Immature natural killer cell (primary cell): Measurements from ENCODE around the gene NLRC5. TPM values are rescaled to one million over a fixed set of nuclear protein-coding genes. Genes with fewer than 3 reads are reported as not detected.
A peak's percentile ranks its signal among the peaks of the same experiment; 100 is the strongest.

Source experiments
- DNase-seq, 3 donors: peaks; one replicate each; pipeline ENCODE4 v3.0.0; 2022; ENCODE audit warnings: mixed read lengths in 1 of 3
- H3K27ac Mint-ChIP-seq, 6 donors: one replicate each; pipeline ENCODE4 v1.8.0; 2020; ENCODE audit warnings: mixed read lengths in 6 of 6, mild to moderate bottlenecking in 5 of 6, inconsistent platforms in 4 of 6, moderate library complexity in 3 of 6
- H3K27me3 Mint-ChIP-seq, 3 donors: one replicate each; pipeline ENCODE4 v1.8.0; 2020 to 2021; ENCODE audit warnings: low read depth in 3 of 3, mild to moderate bottlenecking in 3 of 3, mixed read lengths in 3 of 3, moderate library complexity in 3 of 3, inconsistent platforms in 1 of 3
- H3K36me3 Mint-ChIP-seq, 3 donors: one replicate each; pipeline ENCODE4 v1.8.0; 2020; ENCODE audit warnings: mixed read lengths in 3 of 3, inconsistent platforms in 2 of 3, mild to moderate bottlenecking in 2 of 3
- H3K4me1 Mint-ChIP-seq, 2 donors: one replicate each; pipeline ENCODE4 v1.8.0; 2020; ENCODE audit warnings: inconsistent platforms in 2 of 2, mild to moderate bottlenecking in 2 of 2, mixed read lengths in 2 of 2, moderate library complexity in 1 of 2
- H3K4me3 Mint-ChIP-seq, 5 donors: one replicate each; pipeline ENCODE4 v1.8.0; 2020; ENCODE audit warnings: mild to moderate bottlenecking in 5 of 5, mixed read lengths in 5 of 5, inconsistent platforms in 3 of 5, moderate library complexity in 3 of 5
- H3K9me3 Mint-ChIP-seq, 6 donors: one replicate each; pipeline ENCODE4 v1.8.0; 2020; ENCODE audit warnings: mild to moderate bottlenecking in 6 of 6, mixed read lengths in 6 of 6, inconsistent platforms in 4 of 6, moderate library complexity in 3 of 6
- polyA plus RNA-seq, 3 donors: library from polyadenylated mRNA; unstranded; fragments of 300-500 nt; fragmentation: Illumina TruSeq; gene quantifications; one replicate each; pipeline ENCODE4 v1.2.3, GENCODE V29; 2021

Gene NLRC5
- polyA plus RNA-seq, 3 donors from 2014 or later = 18.2 to 151 (median 32.8) TPM

DNA sequence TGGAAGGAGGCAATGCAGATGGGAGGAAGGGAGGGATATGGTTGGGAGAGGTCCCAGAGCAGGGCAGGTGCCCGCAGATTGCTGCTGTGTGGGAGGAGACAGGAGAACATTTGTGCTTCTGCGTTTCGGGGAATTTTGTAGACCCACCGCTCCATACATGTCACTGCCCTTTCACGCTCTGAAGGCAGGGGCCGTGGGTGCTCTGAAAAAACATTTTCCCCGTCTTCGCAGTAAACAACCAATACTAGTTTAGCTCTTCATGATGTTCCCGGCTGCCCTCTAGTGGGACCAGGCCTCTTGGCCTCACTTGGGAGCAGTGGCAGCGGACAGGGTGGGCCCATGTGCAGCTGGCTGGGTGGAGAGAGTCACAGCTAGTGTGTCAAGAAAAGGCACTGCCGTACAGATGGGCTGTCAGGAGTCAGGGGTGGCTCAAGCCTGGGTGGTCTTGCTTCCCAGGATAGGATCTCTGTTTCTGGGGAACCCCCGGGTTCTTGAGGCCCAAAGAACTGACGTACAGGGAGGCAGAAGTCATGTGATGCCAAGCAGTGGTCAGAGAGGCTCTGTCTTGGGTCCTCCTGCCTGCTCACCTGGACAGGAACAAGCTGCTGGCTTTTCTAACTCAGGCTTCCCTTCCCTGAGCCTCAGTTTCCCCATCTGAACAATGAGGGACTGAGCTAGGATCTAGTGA lies 56.5 kb downstream of the NLRC5 start:
- peaks cover 0 to 13% (median 12%) of the 10 kb centered on the region in 3 donors for H3K27me3 Mint-ChIP-seq
- peaks cover 21 to 40% (median 24%) of the 10 kb centered on the region in 3 donors for H3K36me3 Mint-ChIP-seq
- DNase-seq = peak; percentile 28 to 36 (median 32)
- H3K27ac Mint-ChIP-seq = peak overlapping the region; percentile 59 to 85 (median 80)
- peaks cover 39 to 46% of the 10 kb centered on the region in 2 donors for H3K4me1 Mint-ChIP-seq
- no peaks in the 10 kb centered on the region for H3K9me3 Mint-ChIP-seq
- H3K4me3 Mint-ChIP-seq = peak overlapping the region in 2 of 5 donors; percentile 24 to 51

DNA sequence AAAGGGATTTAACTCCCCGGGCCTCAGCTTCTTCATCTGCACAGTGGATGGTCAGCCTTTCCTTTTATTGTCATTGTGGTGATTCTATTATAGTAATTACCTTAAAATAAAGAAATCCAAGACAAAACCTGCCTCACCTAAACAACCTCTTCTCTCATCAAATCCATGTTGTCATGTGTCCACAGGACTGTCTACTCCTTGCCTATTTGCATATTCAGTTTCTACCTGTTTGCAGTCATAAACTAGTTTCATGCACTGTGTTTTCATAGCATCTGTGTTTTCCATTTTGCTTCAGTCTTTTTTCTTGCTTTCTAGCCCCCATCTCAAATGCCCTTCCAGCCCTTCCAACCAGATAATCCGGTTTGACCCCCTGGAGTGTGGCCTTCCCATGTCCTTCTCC lies 58.7 kb downstream of the NLRC5 start:
- H3K4me3 Mint-ChIP-seq = no peak overlapping the region
- peaks cover 2 to 4% (median 2%) of the 10 kb centered on the region in 3 donors for H3K27me3 Mint-ChIP-seq

DNA sequence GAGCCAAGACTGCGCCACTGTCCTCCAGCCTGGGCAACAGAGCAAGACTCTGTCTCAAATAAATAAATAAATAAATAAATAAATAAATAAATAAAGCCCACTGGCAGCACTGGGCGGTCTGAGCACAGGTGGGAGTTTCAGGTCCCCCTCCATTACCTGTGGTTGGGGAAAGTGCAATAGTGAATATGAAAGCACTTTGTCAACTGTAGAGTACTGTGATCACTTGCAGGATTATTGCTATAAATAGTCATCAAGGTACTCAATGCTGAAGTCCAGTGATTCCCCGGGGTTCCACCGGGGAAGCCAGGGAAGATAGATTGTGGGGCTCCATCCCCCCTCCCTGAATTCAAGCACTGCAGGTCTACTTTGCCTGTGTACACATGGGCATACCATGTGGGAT lies 60.3 kb downstream of the NLRC5 start:
- no peaks in the 10 kb centered on the region for H3K9me3 Mint-ChIP-seq
- H3K4me1 Mint-ChIP-seq = peaks cover 13 to 14% of the 10 kb centered on the region in 2 donors
- peaks cover 19 to 46% (median 24%) of the 10 kb centered on the region in 3 donors for H3K36me3 Mint-ChIP-seq
- no peak overlapping the region for H3K4me3 Mint-ChIP-seq
- DNase-seq = no peak
- peaks cover 0 to 2% (median 2%) of the 10 kb centered on the region in 3 donors for H3K27me3 Mint-ChIP-seq
- H3K27ac Mint-ChIP-seq = peak overlapping the region in 1 of 6 donors; percentile 58

More for the DNA sequence above, 58.7 kb downstream of the NLRC5 start:
- Mint-ChIP-seq H3K36me3 (peaks cover 22 to 40% (median 23%) of the 10 kb centered on the region in 3 donors), H3K4me1 (peaks cover 19 to 23% of the 10 kb centered on the region in 2 donors), H3K27ac (peak overlapping the region in 5 of 6 donors; percentile 15 to 73 (median 56)), H3K9me3 (no peaks in the 10 kb centered on the region)
- DNase-seq = no peak

DNA sequence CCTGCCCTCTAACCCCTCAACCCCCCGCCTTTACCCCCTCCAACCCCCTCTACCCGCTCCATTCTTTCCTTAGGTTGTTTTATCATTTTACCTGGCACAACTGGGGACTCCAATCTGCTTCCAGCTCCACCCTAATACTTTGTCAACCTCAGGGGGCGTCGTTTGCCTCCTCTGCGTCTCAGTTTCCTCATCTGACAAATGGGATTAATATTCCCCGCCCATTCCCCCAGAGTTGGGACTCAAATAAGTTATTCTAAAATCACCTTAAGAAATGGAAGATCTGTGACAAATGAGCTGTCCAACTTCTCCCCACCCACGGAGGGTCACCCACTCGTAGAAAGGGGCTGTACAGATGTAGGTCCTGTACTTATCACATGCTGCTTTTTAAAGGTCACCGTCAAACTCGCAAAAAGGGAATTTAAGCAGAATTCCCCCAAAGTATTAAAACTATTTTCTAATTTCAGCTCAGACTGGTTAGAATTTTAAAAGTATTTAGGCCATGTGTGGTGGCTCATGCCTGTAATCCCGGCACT lies 62.4 kb downstream of the NLRC5 start:
- no peak overlapping the region for H3K4me3 Mint-ChIP-seq
- DNase-seq = no peak
- H3K4me1 Mint-ChIP-seq = peaks cover 3 to 4% of the 10 kb centered on the region in 2 donors
- H3K27me3 Mint-ChIP-seq = peaks cover 0 to 2% (median 2%) of the 10 kb centered on the region in 3 donors
- H3K9me3 Mint-ChIP-seq = no peaks in the 10 kb centered on the region
- peaks cover 19 to 41% (median 21%) of the 10 kb centered on the region in 3 donors for H3K36me3 Mint-ChIP-seq
- H3K27ac Mint-ChIP-seq = no peak overlapping the region

DNA sequence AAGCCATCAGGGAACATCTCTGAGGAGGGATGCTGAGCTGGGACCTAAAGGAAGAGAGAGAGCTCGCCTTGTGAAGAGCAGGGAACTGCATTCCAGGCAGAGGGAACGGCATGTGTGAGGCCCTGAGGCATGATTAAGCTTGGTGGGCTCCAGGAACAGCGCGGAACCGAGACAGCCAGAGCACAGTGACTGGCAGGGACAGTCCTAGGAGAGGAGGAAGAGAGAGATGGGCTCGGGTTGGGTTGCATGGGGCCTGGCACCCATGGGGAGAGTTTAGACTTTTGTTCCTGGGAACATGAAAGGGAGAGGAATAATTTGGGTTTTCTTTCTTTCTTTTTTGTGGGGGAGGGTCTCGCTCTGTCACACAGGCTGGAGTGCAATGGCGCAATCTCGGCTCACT lies 63.8 kb downstream of the NLRC5 start:
- peaks cover 23 to 43% (median 23%) of the 10 kb centered on the region in 3 donors for H3K36me3 Mint-ChIP-seq

DNA sequence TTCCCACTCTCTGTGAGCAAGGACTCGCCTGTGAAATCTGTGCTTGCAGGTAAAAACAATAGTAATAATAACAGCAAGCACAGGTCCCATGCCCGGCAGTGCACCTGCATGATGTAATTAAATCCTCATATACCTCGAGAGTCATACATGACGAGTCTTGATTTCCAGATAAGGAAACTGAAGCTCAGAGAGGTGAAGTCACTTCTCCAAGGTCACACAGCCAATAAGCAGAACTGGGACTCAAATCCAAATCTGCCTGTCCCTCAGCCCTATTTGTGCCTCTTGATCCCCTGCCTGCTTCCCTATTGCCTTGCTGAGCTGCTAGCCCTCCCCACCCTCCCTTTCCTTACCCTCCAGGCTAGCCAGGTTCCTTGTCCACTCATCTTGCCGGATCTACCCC lies 65.0 kb downstream of the NLRC5 start:
- Mint-ChIP-seq H3K27me3 (peaks cover 0 to 11% (median 5%) of the 10 kb centered on the region in 3 donors), H3K9me3 (no peaks in the 10 kb centered on the region), H3K27ac (peak overlapping the region in 1 of 6 donors; percentile 31), H3K4me1 (peaks cover 3 to 15% of the 10 kb centered on the region in 2 donors), H3K36me3 (peaks cover 16 to 40% (median 22%) of the 10 kb centered on the region in 3 donors), H3K4me3 (no peak overlapping the region)
- no peak for DNase-seq

More for the DNA sequence above, 63.8 kb downstream of the NLRC5 start:
- Mint-ChIP-seq H3K9me3 (no peaks in the 10 kb centered on the region), H3K4me3 (no peak overlapping the region), H3K4me1 (peaks cover 4 to 13% of the 10 kb centered on the region in 2 donors), H3K27ac (peak overlapping the region; percentile 8 to 84 (median 43)), H3K27me3 (peaks cover 0 to 11% (median 2%) of the 10 kb centered on the region in 3 donors)
- no peak for DNase-seq

DNA sequence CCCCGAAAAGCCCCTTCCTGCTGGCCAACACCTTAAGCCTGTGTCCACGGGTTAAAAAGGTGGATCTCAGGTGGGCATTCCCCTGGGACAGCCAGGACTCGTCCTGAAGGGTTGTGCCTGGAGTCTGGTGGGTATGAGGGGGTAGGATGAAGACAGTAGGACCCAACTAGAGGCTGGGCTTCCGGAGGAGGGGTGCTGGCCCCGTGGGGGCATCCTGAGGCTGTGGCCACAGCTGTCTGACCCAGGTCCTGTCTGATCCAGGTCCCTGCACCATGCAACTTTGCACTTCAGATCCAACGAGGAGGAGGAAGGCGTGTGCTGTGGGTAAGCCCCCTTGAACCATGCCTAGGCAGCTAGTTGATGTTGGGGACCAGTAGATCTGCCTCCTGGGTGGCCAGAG lies 65.4 kb downstream of the NLRC5 start:
- H3K4me1 Mint-ChIP-seq = peaks cover 6 to 18% of the 10 kb centered on the region in 2 donors
- H3K4me3 Mint-ChIP-seq = no peak overlapping the region
- H3K36me3 Mint-ChIP-seq = peaks cover 16 to 44% (median 22%) of the 10 kb centered on the region in 3 donors
- no peaks in the 10 kb centered on the region for H3K9me3 Mint-ChIP-seq
- H3K27me3 Mint-ChIP-seq = peaks cover 0 to 11% (median 5%) of the 10 kb centered on the region in 3 donors
- no peak for DNase-seq
- H3K27ac Mint-ChIP-seq = no peak overlapping the region

DNA sequence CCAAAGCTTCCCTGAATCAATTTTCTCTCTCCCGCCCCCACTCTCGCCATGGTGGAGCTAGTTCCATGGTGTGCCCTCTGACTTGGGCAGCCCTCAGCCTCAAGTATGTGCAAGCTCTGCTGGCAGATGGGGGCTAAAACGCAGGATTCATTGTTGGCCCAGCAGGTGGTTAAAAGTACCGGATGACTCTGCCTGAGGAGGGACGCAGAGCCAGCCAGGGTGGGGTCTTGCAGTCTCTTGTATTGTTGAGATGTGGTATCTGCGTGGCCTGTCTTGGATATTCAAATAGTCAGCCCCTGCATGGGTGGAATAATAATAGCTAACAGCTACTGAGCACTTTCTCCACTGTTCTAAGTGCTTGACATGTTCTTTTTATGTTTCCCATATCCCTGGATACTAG lies 66.3 kb downstream of the NLRC5 start:
- peak overlapping the region in 1 of 6 donors; percentile 40 for H3K27ac Mint-ChIP-seq
- H3K4me3 Mint-ChIP-seq = no peak overlapping the region
- H3K27me3 Mint-ChIP-seq = peaks cover 0 to 11% (median 5%) of the 10 kb centered on the region in 3 donors
- DNase-seq = no peak
- H3K36me3 Mint-ChIP-seq = peaks cover 22 to 53% (median 28%) of the 10 kb centered on the region in 3 donors
- peaks cover 9 to 27% of the 10 kb centered on the region in 2 donors for H3K4me1 Mint-ChIP-seq
- H3K9me3 Mint-ChIP-seq = no peaks in the 10 kb centered on the region

DNA sequence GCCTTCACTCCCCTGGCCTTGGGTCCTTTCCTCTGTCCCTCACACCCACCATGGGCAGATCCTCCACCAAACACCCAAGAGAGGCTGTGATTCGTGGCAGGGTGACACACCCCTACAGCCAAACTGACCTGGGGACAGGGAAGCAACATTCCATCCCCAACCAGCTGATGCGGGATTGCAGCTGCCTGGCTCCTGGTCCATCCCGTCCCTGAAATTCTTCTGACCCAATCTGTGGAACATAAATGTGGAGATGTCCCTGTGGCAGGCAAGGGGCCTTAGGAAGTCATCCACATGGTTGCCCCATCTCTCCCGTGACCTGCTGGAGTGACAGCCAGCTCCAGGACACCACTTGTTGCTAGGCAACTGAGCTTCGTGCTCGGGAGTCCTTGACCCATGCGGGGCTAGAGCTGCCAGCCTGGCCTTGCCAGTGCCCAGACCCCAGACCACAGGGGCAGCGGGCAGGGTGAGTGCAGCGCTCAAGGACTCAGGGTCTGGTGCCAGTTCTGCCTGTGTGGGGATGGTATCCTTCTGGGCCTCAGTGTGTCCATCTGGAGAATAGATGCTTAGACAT lies 69.0 kb downstream of the NLRC5 start:
- Mint-ChIP-seq H3K4me1 (peaks cover 9 to 24% of the 10 kb centered on the region in 2 donors), H3K27ac (peak overlapping the region in 1 of 6 donors; percentile 50), H3K36me3 (peaks cover 19 to 49% (median 30%) of the 10 kb centered on the region in 3 donors), H3K4me3 (no peak overlapping the region), H3K9me3 (no peaks in the 10 kb centered on the region), H3K27me3 (peaks cover 0 to 11% (median 3%) of the 10 kb centered on the region in 3 donors)
- DNase-seq = no peak

DNA sequence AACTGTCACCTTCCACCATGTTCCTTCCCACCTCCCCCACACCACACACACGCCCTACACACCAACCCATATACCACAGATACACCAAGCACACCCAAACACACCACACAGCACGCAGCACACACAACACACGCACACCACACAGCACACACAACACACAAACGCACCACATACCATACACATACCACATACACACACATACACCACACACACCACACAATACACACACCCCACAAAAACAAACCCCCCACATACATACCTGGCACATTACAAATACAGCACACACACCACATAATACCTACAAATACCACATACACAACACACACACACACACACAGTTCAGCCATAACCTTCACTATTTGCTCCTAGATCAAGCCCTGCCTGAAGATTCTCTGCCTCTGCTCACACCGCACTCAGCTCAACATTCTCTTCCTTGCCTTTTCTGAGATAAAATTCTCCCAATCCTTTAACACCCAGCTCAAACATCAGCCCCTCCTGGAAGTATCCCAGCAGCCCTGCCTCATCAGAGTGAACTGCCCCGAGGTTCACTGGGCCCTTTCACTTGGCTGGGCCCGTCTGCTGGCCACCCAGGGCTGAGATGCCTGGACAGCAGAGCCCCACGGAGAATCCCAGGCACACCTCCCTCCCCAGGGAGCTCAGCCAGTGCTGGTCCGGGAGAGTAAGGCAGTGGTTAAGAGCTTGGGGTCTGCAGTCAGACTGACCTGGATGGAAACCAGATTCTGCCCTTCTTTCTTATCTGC lies 71.1 kb downstream of the NLRC5 start:
- Mint-ChIP-seq H3K9me3 (no peaks in the 10 kb centered on the region), H3K36me3 (peaks cover 22 to 46% (median 25%) of the 10 kb centered on the region in 3 donors), H3K4me1 (peaks cover 9 to 24% of the 10 kb centered on the region in 2 donors), H3K27ac (peak overlapping the region; percentile 27 to 72 (median 64)), H3K27me3 (peaks cover 0 to 11% (median 3%) of the 10 kb centered on the region in 3 donors), H3K4me3 (no peak overlapping the region)
- DNase-seq = no peak

DNA sequence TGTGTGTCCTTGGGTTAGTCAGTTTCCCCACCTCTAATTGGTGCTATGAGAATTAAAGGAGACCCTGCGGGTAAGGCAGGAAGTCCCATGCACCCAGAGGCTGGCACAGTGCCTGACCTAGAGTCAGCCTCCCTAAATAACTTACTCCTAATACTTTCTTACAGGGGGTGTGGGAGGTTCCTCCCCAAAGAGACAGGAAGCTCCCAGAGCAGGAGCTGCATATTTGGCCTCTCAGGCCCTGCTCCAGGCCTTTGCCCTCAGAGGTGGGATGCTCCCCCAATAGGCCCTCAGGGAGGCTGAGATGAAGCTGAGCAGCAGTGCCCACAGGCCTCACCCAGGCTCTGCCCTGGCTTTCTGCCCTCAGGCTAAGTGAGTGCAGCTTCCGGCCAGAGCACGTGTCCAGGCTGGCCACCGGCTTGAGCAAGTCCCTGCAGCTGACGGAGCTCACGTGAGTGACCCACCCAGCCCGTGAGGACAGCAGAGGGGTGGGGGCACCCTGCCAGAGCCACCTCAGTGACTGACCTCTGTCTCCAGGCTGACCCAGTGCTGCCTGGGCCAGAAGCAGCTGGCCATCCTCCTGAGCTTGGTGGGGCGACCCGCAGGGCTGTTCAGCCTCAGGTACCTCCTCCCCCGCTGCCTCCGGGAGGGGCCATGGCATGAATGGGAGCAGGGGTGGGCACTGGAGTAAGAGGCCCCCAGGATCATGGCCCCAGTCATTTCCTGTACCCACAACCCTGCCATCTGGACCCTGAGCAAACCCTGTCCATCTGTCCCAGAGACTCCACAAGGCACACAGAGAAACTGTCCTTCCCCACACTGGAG lies 71.9 kb downstream of the NLRC5 start:
- Mint-ChIP-seq H3K36me3 (peaks cover 22 to 46% (median 22%) of the 10 kb centered on the region in 3 donors), H3K4me1 (peaks cover 9 to 24% of the 10 kb centered on the region in 2 donors)
- DNase-seq = no peak

DNA sequence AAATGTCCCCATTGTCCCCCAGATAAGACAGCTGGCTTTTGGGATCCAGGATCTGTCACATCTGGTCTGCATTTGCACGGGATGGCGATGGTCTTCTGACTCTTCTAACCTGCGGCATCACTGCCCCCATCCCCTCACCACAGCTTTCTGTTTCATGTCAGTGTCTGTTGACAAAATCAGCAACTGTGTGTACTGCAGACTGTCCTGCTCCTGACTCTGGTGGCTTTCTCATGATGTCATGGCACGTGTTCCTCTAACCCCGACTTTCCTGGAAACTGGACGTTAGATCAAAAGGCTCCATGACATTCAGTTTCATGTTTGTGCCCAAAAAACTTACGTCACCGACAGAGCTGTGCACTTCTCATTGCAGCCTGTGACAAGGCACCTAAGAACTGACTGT lies 73.0 kb downstream of the NLRC5 start:
- Mint-ChIP-seq H3K9me3 (no peaks in the 10 kb centered on the region), H3K27me3 (peaks cover 0 to 10% (median 8%) of the 10 kb centered on the region in 3 donors), H3K27ac (peak overlapping the region in 4 of 6 donors; percentile 8 to 78 (median 44)), H3K4me1 (peaks cover 9 to 29% of the 10 kb centered on the region in 2 donors), H3K4me3 (no peak overlapping the region), H3K36me3 (peaks cover 26 to 53% (median 28%) of the 10 kb centered on the region in 3 donors)
- DNase-seq = no peak

More for the DNA sequence above, 71.9 kb downstream of the NLRC5 start:
- peaks cover 0 to 11% (median 5%) of the 10 kb centered on the region in 3 donors for H3K27me3 Mint-ChIP-seq
- peak overlapping the region in 4 of 6 donors; percentile 46 to 65 (median 64) for H3K27ac Mint-ChIP-seq
- H3K4me3 Mint-ChIP-seq = no peak overlapping the region
- no peaks in the 10 kb centered on the region for H3K9me3 Mint-ChIP-seq
